Ishikawa (cell line): Measurements from ENCODE around the gene SDCCAG8.

Experiments
- CEBPB ChIP-seq: IDR thresholded peaks from 2 replicates; pipeline ENCODE4 v1.6.1; 2012
- CREB1 ChIP-seq: IDR thresholded peaks from 2 replicates; pipeline ENCODE4 v1.6.1; 2012; ENCODE audit warnings: low read depth
- EGR1 ChIP-seq: IDR thresholded peaks from 2 replicates; pipeline ENCODE4 v1.6.1; 2012
- EP300 ChIP-seq: IDR thresholded peaks from 2 replicates; pipeline ENCODE4 v1.6.1; 2012; ENCODE audit warnings: borderline replicate concordance
- FOXM1 ChIP-seq: IDR thresholded peaks from 2 replicates; pipeline ENCODE4 v1.6.1; 2012; ENCODE audit warnings: low read depth, borderline replicate concordance
- MAX ChIP-seq: IDR thresholded peaks from 2 replicates; pipeline ENCODE4 v1.6.1; 2012
- NFIC ChIP-seq: IDR thresholded peaks from 2 replicates; pipeline ENCODE4 v1.6.1; 2012
- RAD21 ChIP-seq: IDR thresholded peaks from 2 replicates; pipeline ENCODE4 v1.6.1; 2012; ENCODE audit warnings: low read depth
- REST ChIP-seq: IDR thresholded peaks from 2 replicates; pipeline ENCODE4 v1.6.1; 2012; ENCODE audit warnings: low read depth, mild to moderate bottlenecking
- TAF1 ChIP-seq: IDR thresholded peaks from 2 replicates; pipeline ENCODE4 v1.6.1; 2012; ENCODE audit warnings: low read depth, mild to moderate bottlenecking
- TCF12 ChIP-seq: IDR thresholded peaks from 2 replicates; pipeline ENCODE4 v1.6.1; 2012; ENCODE audit warnings: low read depth
- TEAD4 ChIP-seq: IDR thresholded peaks from 2 replicates; pipeline ENCODE4 v1.6.1; 2012
- USF1 ChIP-seq: IDR thresholded peaks from 2 replicates; pipeline ENCODE4 v1.6.1; 2012
- YY1 ChIP-seq: IDR thresholded peaks from 2 replicates; pipeline ENCODE4 v1.6.1; 2012; ENCODE audit warnings: low read depth
- ZBTB7A ChIP-seq: IDR thresholded peaks from 2 replicates; pipeline ENCODE4 v1.6.1; 2012; ENCODE audit warnings: low read depth

The SDCCAG8 gene

GRCh38 chr1:243281672-243282071, 25.8 kb downstream of the SDCCAG8 start:
- no peak for TF ChIP-seq USF1
- TF ChIP-seq CREB1: no peak
- TF ChIP-seq TCF12: no peak
- no peak for TF ChIP-seq REST
- no peak for TF ChIP-seq NFIC
- TF ChIP-seq TEAD4: no peak
- TF ChIP-seq TAF1: no peak
- TF ChIP-seq EGR1: no peak
- no peak for TF ChIP-seq ZBTB7A
- no peak for TF ChIP-seq MAX
- no peak for TF ChIP-seq CEBPB
- no peak for TF ChIP-seq RAD21
- no peak for TF ChIP-seq FOXM1
- TF ChIP-seq EP300: no peak
- TF ChIP-seq YY1: no peak

- TF ChIP-seq EP300: no peak
- TF ChIP-seq RAD21: no peak
- TF ChIP-seq TCF12: no peak
- TF ChIP-seq REST: no peak
- TF ChIP-seq EGR1: no peak
- TF ChIP-seq TAF1: no peak
- no peak for TF ChIP-seq NFIC
- no peak for TF ChIP-seq FOXM1
- no peak for TF ChIP-seq ZBTB7A
- TF ChIP-seq MAX: no peak
- no peak for TF ChIP-seq USF1
- TF ChIP-seq TEAD4: no peak
- TF ChIP-seq CEBPB: no peak
- no peak for TF ChIP-seq CREB1
- TF ChIP-seq YY1: no peak
Measured at GRCh38 chr1:243286409-243287122, 30.7 kb downstream of the SDCCAG8 start.

- no peak for TF ChIP-seq TAF1
- no peak for TF ChIP-seq YY1
- no peak for TF ChIP-seq EP300
- TF ChIP-seq TCF12: no peak
- TF ChIP-seq REST: no peak
- TF ChIP-seq USF1: no peak
- TF ChIP-seq FOXM1: no peak
- no peak for TF ChIP-seq CREB1
- no peak for TF ChIP-seq CEBPB
- no peak for TF ChIP-seq EGR1
- no peak for TF ChIP-seq RAD21
- no peak for TF ChIP-seq NFIC
- no peak for TF ChIP-seq MAX
Measured at GRCh38 chr1:243287123-243287460, 31.3 kb downstream of the SDCCAG8 start.

- TF ChIP-seq YY1 (no peak), MAX (no peak), NFIC (no peak), ZBTB7A (no peak), TAF1 (no peak), CEBPB (no peak), EGR1 (no peak), RAD21 (no peak), CREB1 (no peak), TCF12 (no peak), EP300 (no peak), TEAD4 (no peak), USF1 (no peak), REST (no peak), FOXM1 (no peak)
Measured at GRCh38 chr1:243287652-243288051, 31.8 kb downstream of the SDCCAG8 start.
